H4 (cell line): Measurements from ENCODE around the gene SLC25A39. TPM values are rescaled to one million over a fixed set of nuclear protein-coding genes. Genes with fewer than 3 reads are reported as not detected.

Source experiments
- DNase-seq: peaks from one replicate; pipeline ENCODE4 v3.0.0-alpha.2; 2015; ENCODE audit warnings: low spot score
- total RNA-seq: library from RNA; depleted of rRNA; stranded (reverse); fragments of >200 nt; shearing (Covaris generic); gene quantifications from 2 replicates; pipeline ENCODE4 v1.2.3, GENCODE V29; 2014; rRNA removed

The SLC25A39 gene
- total RNA-seq, 1 experiment from 2014 or later = 90.3 TPM

DNA sequence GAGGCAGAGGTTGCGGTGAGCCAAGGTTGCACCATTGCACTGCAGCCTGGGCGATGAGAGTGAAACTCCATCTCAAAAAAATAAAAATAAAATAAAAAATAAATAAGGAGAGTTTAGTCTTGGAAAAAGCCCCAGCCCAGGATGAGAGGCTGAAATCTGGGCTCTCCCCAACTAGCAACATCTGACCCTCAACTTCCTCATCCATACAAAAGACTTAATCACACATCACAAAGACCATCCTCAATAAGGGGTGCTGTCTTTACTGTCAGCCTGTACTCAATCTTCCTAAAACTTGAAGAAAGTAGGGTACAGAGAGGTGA, 45.3 kb downstream of the SLC25A39 start:
- DNase-seq = no peak

DNA sequence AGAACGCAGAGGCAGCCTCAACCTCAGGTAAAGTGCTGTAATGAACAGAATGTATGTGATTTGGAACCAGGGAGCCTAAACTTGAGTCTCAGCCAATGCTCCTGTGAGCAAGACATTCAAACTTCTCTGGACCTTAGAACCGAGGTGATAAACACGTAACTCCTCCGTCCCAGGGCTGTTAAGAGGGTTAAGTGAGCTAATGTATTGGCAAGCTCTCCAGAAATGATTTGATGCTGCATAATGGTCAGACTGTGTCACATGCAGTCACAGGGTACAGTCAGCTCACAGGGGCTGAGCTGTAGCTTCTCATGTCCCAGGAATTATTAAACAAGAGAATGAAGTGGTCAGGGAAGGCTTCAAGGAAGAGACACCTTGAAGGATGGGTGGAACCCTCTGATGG, 46.6 kb downstream of the SLC25A39 start:
- no peak for DNase-seq

DNA sequence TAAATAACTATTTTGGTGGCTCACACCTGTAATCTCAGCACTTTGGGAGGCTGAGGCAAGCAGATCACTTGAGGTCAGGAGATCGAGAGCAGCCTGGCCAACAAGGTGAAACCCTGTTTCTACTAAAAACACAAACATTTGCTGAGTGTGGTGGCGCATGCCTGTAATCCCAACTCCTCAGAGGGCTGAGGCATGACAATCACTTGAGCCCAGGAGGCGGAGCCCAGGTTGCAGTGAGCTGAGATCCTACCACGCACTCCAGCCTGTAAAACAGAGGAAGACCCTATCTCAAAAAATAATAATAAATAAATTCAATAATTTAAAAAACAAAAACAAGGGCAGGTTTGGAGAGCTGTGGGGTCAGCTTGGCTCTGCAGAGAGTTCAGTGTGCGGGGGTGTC, 51.0 kb downstream of the SLC25A39 start:
- DNase-seq = no peak

DNA sequence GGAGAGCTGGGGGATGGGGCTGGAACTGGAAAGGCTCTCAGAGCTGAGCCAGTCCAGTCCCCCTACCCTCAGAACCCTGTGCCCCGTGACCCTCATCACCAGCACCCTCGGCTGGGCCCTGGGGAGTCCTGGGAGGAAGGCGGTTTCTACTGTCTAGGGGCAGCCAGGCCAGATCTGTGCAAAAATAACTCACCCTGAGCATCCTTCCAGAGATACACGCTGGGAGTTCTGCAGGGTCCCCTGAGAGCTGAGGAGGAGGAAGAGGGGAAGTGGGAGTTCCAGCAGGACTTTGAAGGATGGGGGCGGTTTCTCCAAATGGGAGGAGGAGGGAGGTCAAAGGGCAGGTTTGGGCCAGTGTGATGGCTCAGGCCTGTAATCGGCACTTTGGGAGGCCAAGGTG, 51.7 kb downstream of the SLC25A39 start:
- no peak for DNase-seq

DNA sequence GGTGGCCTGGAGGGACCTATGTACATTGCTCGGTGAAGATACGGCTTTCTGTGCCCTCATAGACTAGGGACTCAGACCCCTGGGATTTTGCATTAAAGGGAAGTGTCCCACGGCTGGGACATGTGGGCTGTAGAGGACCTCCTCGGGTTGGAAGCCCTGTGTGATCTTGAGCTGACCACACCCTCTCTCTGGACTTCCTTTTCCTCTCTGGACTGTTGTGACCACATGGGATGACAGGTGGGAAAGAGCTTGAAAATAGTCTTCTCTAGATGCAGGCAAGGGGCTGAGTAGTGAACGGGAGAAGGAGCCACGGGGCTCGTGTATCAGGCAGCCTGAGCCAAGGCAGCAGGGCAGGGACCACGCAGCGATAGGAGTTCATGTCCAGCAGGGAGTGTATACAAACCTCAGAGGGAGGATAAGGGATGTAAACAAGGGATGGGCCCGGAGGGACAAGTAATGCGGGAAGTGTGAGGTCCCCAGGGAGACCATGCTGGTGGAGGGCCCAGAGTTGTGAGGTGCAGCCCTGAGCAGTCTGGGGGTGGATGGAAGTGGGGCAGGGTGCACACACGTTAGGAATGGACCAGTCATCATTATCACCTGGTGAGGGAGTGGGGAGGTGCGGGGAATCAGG, 52.2 kb downstream of the SLC25A39 start:
- no peak for DNase-seq

Other genes starting within 250 kb of the SLC25A39 start
- 13.7 and 16.8 TPM in 2 replicates for gene HDAC5, start 201.2 kb downstream of the SLC25A39 start, total RNA-seq
- 4.0 and 7.0 TPM in 2 replicates for gene HROB, start 182.9 kb downstream of the SLC25A39 start, total RNA-seq
- gene ASB16, start 154.1 kb downstream of the SLC25A39 start, total RNA-seq = not detected in 2 replicates
- gene TMUB2, start 137.9 kb downstream of the SLC25A39 start, total RNA-seq = 16.4 and 19.1 TPM in 2 replicates
- 26.6 and 33.0 TPM in 2 replicates for gene ATXN7L3, start 124.9 kb downstream of the SLC25A39 start, total RNA-seq
- gene UBTF, start 105.1 kb downstream of the SLC25A39 start, total RNA-seq = 36.4 and 40.3 TPM in 2 replicates
- gene SLC4A1, start 56.7 kb downstream of the SLC25A39 start, total RNA-seq = not detected in 2 replicates
- not detected in 2 replicates for gene RUNDC3A, start 16.2 kb downstream of the SLC25A39 start, total RNA-seq
- 97.6 and 134 TPM in 2 replicates for gene GRN, start 20.5 kb upstream of the SLC25A39 start, total RNA-seq
- gene FAM171A2, start 39.0 kb upstream of the SLC25A39 start, total RNA-seq = 3.4 and 6.5 TPM in 2 replicates
- 0.21 and 0.82 TPM in 2 replicates for gene ITGA2B, start 64.8 kb upstream of the SLC25A39 start, total RNA-seq
- 7.4 and 15.0 TPM in 2 replicates for gene GPATCH8, start 178.6 kb upstream of the SLC25A39 start, total RNA-seq
- 5.9 and 6.2 TPM in 2 replicates for gene FZD2, start 232.7 kb upstream of the SLC25A39 start, total RNA-seq